Activated effector memory CD4-positive, alpha-beta T cell treated with anti-CD3 and anti-CD28 coated beads, Interleukin-2, amount 50 U/mL, for 16 hours (primary cell): ENCODE results near the gene ROBO4.
A peak's percentile ranks its signal among the peaks of the same experiment; 100 is the strongest.

ENCODE experiments used
- DNase-seq: peaks from one replicate; pipeline ENCODE4 v3.0.0-alpha.2; 2020

The ROBO4 gene

GRCh38 chr11:124870430-124870829 is 27.2 kb downstream of the ROBO4 start:
- DNase-seq = peak; percentile 48

GRCh38 chr11:124869856-124870387 is 27.7 kb downstream of the ROBO4 start:
- peak; percentile 34 for DNase-seq

GRCh38 chr11:124869331-124869730 is 28.3 kb downstream of the ROBO4 start:
- peak; percentile 43 for DNase-seq

GRCh38 chr11:124868331-124869274 is 29.1 kb downstream of the ROBO4 start:
- peak; percentile 64 for DNase-seq

- no peak for DNase-seq
Observed at GRCh38 chr11:124867700-124868099, 30.0 kb downstream of the ROBO4 start.

- peak; percentile 82 for DNase-seq
Observed at GRCh38 chr11:124865902-124866851, 31.5 kb downstream of the ROBO4 start.

GRCh38 chr11:124865181-124865901 is 32.3 kb downstream of the ROBO4 start, which contains the start of gene ROBO3:
ROBO3 (plus strand) TSS chr11:124865432; CDS start chr11:124865578, 146 bp downstream.
- peak; percentile 57 for DNase-seq

GRCh38 chr11:124864892-124865180 is 32.8 kb downstream of the ROBO4 start:
- no peak for DNase-seq

GRCh38 chr11:124864176-124864891 is 33.3 kb downstream of the ROBO4 start:
- DNase-seq = peak; percentile 59

- peak; percentile 55 for DNase-seq
Observed at GRCh38 chr11:124863826-124864165, 33.9 kb downstream of the ROBO4 start.

GRCh38 chr11:124863137-124863825 is 34.4 kb downstream of the ROBO4 start:
- peak; percentile 59 for DNase-seq

GRCh38 chr11:124861670-124862069 is 36.0 kb downstream of the ROBO4 start:
- DNase-seq = peak; percentile 37

GRCh38 chr11:124859171-124859570 is 38.5 kb downstream of the ROBO4 start:
- no peak for DNase-seq

GRCh38 chr11:124846070-124846673 is 51.5 kb downstream of the ROBO4 start:
- DNase-seq = no peak

GRCh38 chr11:124844664-124845079 is 53.0 kb downstream of the ROBO4 start:
- DNase-seq = no peak

- no peak for DNase-seq
Observed at GRCh38 chr11:124843616-124843910, 54.1 kb downstream of the ROBO4 start.

- DNase-seq = no peak
Observed at GRCh38 chr11:124842305-124842704, 55.4 kb downstream of the ROBO4 start.

- DNase-seq = no peak
Observed at GRCh38 chr11:124841840-124842239, 55.8 kb downstream of the ROBO4 start.

GRCh38 chr11:124841201-124841600 is 56.5 kb downstream of the ROBO4 start:
- no peak for DNase-seq

GRCh38 chr11:124840666-124841065 is 57.0 kb downstream of the ROBO4 start:
- DNase-seq = no peak

GRCh38 chr11:124839972-124840621 is 57.6 kb downstream of the ROBO4 start:
- DNase-seq = no peak
